GM12801 (cell line): ENCODE results near the gene KDM4C.

Source experiments
- CTCF ChIP-seq: IDR thresholded peaks from one replicate; pipeline ENCODE4 v1.5.1; 2011; ENCODE audit warnings: control low read depth; ENCODE audit not compliant: insufficient read length; ENCODE audit errors: extremely low read depth

The KDM4C gene

GRCh38 chr9:7177383-7177782 lies 419.6 kb downstream of the KDM4C start:
- no peak for TF ChIP-seq CTCF

GRCh38 chr9:7178729-7179128 lies 421.0 kb downstream of the KDM4C start:
- no peak for TF ChIP-seq CTCF

- TF ChIP-seq CTCF, result no peak
Observed at GRCh38 chr9:7180247-7180646, 422.5 kb downstream of the KDM4C start.

- TF ChIP-seq CTCF, result no peak
Observed at GRCh38 chr9:7185612-7186011, 427.8 kb downstream of the KDM4C start.

GRCh38 chr9:7186175-7186574 lies 428.4 kb downstream of the KDM4C start:
- no peak for TF ChIP-seq CTCF

- TF ChIP-seq CTCF, result no peak
Observed at GRCh38 chr9:7192266-7192665, 434.5 kb downstream of the KDM4C start.

- no peak for TF ChIP-seq CTCF
Observed at GRCh38 chr9:7195526-7195925, 437.8 kb downstream of the KDM4C start.

- no peak for TF ChIP-seq CTCF
Observed at GRCh38 chr9:7196467-7196866, 438.7 kb downstream of the KDM4C start.
